Hepatocyte (in vitro differentiated cells): ENCODE measurements around the gene ARHGEF37.

ENCODE experiments used
- EZH2 ChIP-seq: fragments of 200-600 bp; sonication (generic); IDR thresholded peaks from 2 replicates; pipeline ENCODE4 v1.6.1; 2016; ENCODE audit warnings: antibody characterized with exemption, mild to moderate bottlenecking, borderline replicate concordance
- EZH2phosphoT487 ChIP-seq: fragments of 200-600 bp; sonication (generic); IDR thresholded peaks from one replicate; pipeline ENCODE4 v1.6.1; 2018; ENCODE audit warnings: antibody characterized with exemption, mild to moderate bottlenecking, low read depth, moderate library complexity; ENCODE audit not compliant: unreplicated experiment, severe bottlenecking
- TF ChIP-seq, protein P1 (sequence below): fragments of 200-600 bp; sonication (generic); IDR thresholded peaks from 2 replicates; pipeline ENCODE4 v1.5.1; 2016; ENCODE audit warnings: antibody characterized with exemption, mild to moderate bottlenecking; ENCODE audit not compliant: poor library complexity

DNA sequence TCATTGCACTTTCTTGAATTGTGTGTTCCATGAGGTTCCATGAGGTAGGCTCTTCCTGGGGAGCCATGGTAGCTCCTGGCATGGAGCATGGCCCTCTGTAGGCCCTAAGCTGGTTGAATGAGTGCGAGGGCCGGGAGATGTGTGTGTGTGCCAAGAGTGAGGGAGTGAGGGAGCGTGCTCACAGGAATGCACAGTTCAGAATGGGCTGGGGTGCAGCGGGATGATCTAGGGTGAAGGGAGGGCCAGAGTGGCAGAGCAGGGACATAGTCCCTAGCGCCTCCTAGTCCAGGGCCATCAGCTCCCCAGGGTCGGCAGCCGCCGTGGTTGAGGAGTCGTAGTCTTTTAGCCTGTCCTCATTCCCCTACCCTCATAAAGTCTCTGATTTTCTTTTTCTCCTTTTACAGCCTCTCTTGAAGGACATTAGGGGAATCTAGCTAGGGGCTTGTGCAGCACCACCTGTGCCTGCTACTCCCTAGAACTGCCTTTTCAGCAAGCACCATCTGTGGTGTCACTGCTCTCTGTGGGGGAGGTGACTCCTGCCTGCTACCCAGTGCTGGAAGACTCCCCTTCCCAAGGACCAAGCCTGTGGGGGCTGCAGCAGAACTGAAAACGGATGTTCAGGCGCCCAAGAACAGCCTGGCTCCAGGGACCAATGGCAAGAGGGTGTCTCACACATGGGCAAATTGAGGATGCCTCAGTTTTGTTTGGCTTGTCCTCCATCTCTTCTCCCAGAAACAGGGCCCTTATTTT, 83.5 kb downstream of the ARHGEF37 start:
- TF ChIP-seq, protein P1, sequence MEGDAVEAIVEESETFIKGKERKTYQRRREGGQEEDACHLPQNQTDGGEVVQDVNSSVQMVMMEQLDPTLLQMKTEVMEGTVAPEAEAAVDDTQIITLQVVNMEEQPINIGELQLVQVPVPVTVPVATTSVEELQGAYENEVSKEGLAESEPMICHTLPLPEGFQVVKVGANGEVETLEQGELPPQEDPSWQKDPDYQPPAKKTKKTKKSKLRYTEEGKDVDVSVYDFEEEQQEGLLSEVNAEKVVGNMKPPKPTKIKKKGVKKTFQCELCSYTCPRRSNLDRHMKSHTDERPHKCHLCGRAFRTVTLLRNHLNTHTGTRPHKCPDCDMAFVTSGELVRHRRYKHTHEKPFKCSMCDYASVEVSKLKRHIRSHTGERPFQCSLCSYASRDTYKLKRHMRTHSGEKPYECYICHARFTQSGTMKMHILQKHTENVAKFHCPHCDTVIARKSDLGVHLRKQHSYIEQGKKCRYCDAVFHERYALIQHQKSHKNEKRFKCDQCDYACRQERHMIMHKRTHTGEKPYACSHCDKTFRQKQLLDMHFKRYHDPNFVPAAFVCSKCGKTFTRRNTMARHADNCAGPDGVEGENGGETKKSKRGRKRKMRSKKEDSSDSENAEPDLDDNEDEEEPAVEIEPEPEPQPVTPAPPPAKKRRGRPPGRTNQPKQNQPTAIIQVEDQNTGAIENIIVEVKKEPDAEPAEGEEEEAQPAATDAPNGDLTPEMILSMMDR: no peak
- TF ChIP-seq EZH2 (no peak), EZH2phosphoT487 (no peak)
